Skeletal muscle satellite cell (primary cell): ENCODE measurements around the gene NRIP1. TPM values are rescaled to one million over a fixed set of nuclear protein-coding genes. Genes with fewer than 3 reads are reported as not detected.

Experiments
- H3K27me3 ChIP-seq: 2 replicates; pipeline ENCODE4 v1.7.0; 2013; ENCODE audit warnings: low read length; ENCODE audit not compliant: control insufficient read depth, insufficient read depth
- H3K36me3 ChIP-seq: 2 replicates; pipeline ENCODE4 v1.7.0; 2013; ENCODE audit warnings: mild to moderate bottlenecking, control low read depth, low read length; ENCODE audit not compliant: insufficient read depth
- H3K4me1 ChIP-seq: 2 replicates; pipeline ENCODE4 v1.7.0; 2013; ENCODE audit warnings: low read length; ENCODE audit not compliant: control insufficient read depth, insufficient read depth
- H3K4me2 ChIP-seq: 2 replicates; pipeline ENCODE4 v1.7.0; 2013; ENCODE audit warnings: mild to moderate bottlenecking, low read length
- H3K4me3 ChIP-seq: 2 replicates; pipeline ENCODE4 v1.7.0; 2013; ENCODE audit warnings: low read length
- H3K9ac ChIP-seq: 2 replicates; pipeline ENCODE4 v1.7.0; 2013; ENCODE audit warnings: mild to moderate bottlenecking, low read depth, low read length, moderate library complexity
- H3K9me3 ChIP-seq: replicated peaks from 2 replicates; pipeline ENCODE4 v1.7.0; 2013; ENCODE audit warnings: mild to moderate bottlenecking, control low read depth, low read length
- total RNA-seq: library from RNA; depleted of rRNA; stranded (reverse); fragments of >200 nt; gene quantifications from 2 replicates; pipeline ENCODE4 v1.2.3, GENCODE V29; 2012; rRNA removed

NRIP1 gene
- total RNA-seq = 36.0 and 49.2 TPM in 2 replicates

- H3K9ac ChIP-seq = peak within 1 kb of the TSS; percentile 87
- H3K36me3 ChIP-seq = no peaks in the 10 kb centered on the region
- peaks cover 30% of the 10 kb centered on the region for H3K4me1 ChIP-seq
- no peaks in the 10 kb centered on the region for H3K9me3 ChIP-seq
- H3K4me2 ChIP-seq = peak within 1 kb of the TSS; percentile 84
- no peaks in the 10 kb centered on the region for H3K27me3 ChIP-seq
- peak within 1 kb of the TSS; percentile 84 for H3K4me3 ChIP-seq
Measured at GRCh38 chr21:15064576-15065391, at the start of gene NRIP1. NRIP1 (minus strand) TSS chr21:15065000; CDS start chr21:14968192, 96,808 bp downstream.

DNA sequence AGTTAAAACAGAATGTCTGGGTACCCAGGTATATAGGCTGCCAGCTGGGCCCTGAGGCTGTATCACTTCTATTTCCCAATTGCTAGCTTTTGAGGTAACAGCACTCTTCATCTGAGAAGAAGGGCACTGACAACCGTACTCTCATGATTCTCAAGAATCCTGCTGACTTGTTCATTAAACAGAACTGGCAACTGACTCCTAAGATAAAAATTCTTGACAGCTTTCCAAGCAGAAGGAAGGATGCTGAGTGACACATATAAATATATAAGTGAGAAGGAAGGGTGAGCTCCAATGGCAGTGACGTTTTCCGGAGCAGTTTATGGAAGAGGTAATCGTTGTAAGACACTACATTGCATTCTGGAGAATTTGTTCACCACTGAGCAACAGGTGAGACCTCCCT lies 48.1 kb upstream of the NRIP1 start:
- no peaks in the 10 kb centered on the region for H3K36me3 ChIP-seq

DNA sequence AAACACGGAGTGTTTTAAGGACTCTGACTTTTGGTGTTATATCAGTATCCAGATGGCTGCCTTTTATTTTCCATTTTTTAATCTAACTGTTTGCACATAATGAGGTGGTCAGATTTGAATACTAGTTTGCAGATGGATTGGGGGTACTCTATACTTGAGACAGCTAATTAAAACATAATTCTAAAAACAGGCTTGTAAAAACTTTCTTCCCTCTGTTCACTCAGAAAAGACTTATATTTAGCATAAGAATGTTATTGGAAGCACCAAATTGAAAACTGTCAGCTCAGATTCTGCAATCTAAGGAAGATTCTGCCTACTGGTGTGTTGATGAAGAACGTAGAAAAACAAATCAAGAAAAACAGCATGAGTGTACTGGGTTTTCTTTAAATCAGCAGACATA lies 44.0 kb upstream of the NRIP1 start:
- no peak overlapping the region for H3K4me2 ChIP-seq
- no peaks in the 10 kb centered on the region for H3K27me3 ChIP-seq
- no peak overlapping the region for H3K9ac ChIP-seq
- H3K4me3 ChIP-seq = no peak overlapping the region
- no peaks in the 10 kb centered on the region for H3K9me3 ChIP-seq
- H3K4me1 ChIP-seq = no peaks in the 10 kb centered on the region
- H3K36me3 ChIP-seq = no peaks in the 10 kb centered on the region

More for the DNA sequence above, 48.1 kb upstream of the NRIP1 start:
- Histone ChIP-seq H3K9ac (no peak overlapping the region), H3K4me2 (no peak overlapping the region), H3K4me3 (no peak overlapping the region), H3K4me1 (no peaks in the 10 kb centered on the region), H3K9me3 (no peaks in the 10 kb centered on the region), H3K27me3 (no peaks in the 10 kb centered on the region)

DNA sequence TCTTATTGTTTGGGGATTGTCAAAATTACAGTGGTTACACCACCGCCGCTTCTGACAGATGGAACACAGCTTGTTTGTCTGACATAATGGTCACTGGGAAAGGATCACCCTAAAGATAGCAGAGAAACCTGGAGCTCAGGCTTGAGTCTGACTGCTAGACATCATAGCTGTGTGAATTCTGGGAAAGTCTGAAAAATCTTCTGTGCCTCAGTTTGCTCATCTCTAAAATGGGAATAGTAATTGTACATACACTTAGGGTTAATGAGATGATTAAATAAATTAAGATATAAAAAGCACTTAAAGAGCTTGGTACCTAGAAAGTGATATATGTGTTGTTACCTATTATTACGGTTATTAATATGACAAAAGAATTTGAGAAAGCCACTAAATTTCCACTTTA lies 39.7 kb upstream of the NRIP1 start:
- Histone ChIP-seq H3K9ac (no peak overlapping the region), H3K27me3 (no peaks in the 10 kb centered on the region), H3K36me3 (no peaks in the 10 kb centered on the region), H3K9me3 (no peaks in the 10 kb centered on the region), H3K4me1 (no peaks in the 10 kb centered on the region), H3K4me3 (no peak overlapping the region), H3K4me2 (no peak overlapping the region)

GRCh38 chr21:15098908-15099307 lies 34.1 kb upstream of the NRIP1 start:
- Histone ChIP-seq H3K4me3 (no peak overlapping the region), H3K27me3 (no peaks in the 10 kb centered on the region), H3K4me2 (no peak overlapping the region), H3K36me3 (no peaks in the 10 kb centered on the region), H3K4me1 (no peaks in the 10 kb centered on the region), H3K9me3 (no peaks in the 10 kb centered on the region), H3K9ac (no peak overlapping the region)

GRCh38 chr21:15098181-15098580 lies 33.4 kb upstream of the NRIP1 start:
- H3K27me3 ChIP-seq = no peaks in the 10 kb centered on the region
- no peak overlapping the region for H3K9ac ChIP-seq
- no peak overlapping the region for H3K4me2 ChIP-seq
- H3K4me1 ChIP-seq = no peaks in the 10 kb centered on the region
- H3K9me3 ChIP-seq = no peaks in the 10 kb centered on the region
- no peak overlapping the region for H3K4me3 ChIP-seq
- no peaks in the 10 kb centered on the region for H3K36me3 ChIP-seq

DNA sequence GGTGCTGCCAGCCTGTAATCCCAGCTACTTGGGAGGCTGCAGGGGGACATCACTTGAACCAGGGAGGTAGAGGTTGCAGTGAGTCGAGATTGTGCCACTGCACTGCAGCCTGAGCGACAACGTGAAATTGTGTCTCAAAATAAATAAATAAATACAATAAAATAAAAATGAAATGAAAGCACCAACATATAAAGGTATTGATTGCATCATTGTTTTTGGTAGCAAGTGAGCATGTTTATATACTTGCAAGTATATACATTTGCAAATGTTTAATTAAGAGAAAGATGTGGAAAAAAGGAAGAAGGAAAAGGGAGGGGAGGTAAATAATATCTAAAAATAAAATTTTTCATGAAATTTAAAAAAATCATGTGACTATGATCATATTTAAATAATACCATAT lies 32.8 kb upstream of the NRIP1 start:
- Histone ChIP-seq H3K9me3 (no peaks in the 10 kb centered on the region), H3K4me3 (no peak overlapping the region), H3K9ac (no peak overlapping the region), H3K27me3 (no peaks in the 10 kb centered on the region), H3K4me2 (no peak overlapping the region), H3K36me3 (no peaks in the 10 kb centered on the region), H3K4me1 (no peaks in the 10 kb centered on the region)

DNA sequence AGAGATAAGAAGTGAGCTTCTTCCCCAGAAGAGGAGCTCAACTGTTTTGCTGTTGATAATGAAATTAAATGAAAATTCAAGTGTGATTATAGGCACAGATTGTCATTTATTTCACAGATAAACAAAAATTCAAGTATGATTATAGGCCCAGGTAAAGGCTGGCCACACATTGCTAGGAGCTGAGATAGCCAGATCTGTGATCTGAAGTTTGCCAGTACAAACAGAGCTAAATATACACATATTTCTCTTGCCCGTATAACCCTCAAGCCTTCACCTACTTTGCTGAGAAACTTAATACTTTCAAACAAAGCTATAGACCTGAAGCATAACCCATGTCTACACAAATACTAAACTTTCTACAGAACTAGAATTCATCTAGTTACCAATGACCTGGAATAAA lies 31.3 kb upstream of the NRIP1 start:
- Histone ChIP-seq H3K9me3 (no peaks in the 10 kb centered on the region), H3K4me2 (no peak overlapping the region), H3K27me3 (no peaks in the 10 kb centered on the region), H3K36me3 (no peaks in the 10 kb centered on the region), H3K4me1 (no peaks in the 10 kb centered on the region), H3K4me3 (no peak overlapping the region), H3K9ac (no peak overlapping the region)

DNA sequence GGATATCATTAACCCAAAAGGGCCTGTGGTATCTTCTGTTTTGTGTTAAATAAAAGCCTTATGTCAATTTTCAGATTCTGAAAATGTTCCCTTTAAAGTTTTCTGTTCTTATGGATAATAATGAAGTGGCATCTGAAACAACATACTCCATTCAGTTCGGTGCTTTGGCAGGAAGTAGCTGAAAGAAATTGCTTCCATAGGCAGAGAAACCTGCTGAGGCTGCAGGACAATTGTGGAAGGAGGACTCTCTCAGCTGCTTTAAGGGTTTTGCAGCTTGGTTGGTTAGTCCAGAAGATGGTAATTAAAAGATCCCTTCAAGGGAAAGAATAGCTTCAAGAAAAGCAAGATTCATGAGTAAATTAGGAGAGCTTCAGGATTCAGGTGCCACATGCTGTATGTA lies 30.5 kb upstream of the NRIP1 start:
- no peak overlapping the region for H3K4me3 ChIP-seq
- no peaks in the 10 kb centered on the region for H3K36me3 ChIP-seq
- H3K9ac ChIP-seq = no peak overlapping the region
- no peak overlapping the region for H3K4me2 ChIP-seq
- H3K27me3 ChIP-seq = no peaks in the 10 kb centered on the region
- no peaks in the 10 kb centered on the region for H3K9me3 ChIP-seq
- H3K4me1 ChIP-seq = no peaks in the 10 kb centered on the region

DNA sequence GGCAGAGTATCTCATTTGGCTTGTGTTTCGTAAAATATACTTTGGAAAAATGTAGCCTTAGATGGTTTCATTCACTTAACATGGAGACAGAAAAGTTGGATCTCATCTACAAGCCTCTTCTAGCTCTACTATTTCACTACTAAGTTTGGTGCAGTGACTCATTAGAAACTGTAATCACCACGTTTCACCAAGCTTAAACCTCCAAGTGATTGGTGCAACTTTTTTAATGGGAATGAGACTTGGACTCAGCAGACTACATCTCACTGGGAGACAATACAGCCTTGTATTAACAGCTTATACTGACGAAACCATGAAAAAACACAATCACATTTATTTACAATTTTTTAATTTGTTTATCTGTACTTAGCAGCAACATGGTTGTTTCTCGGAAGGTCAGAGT lies 29.9 kb upstream of the NRIP1 start:
- Histone ChIP-seq H3K4me1 (no peaks in the 10 kb centered on the region), H3K9me3 (no peaks in the 10 kb centered on the region), H3K4me3 (no peak overlapping the region), H3K9ac (no peak overlapping the region), H3K36me3 (no peaks in the 10 kb centered on the region), H3K4me2 (no peak overlapping the region), H3K27me3 (no peaks in the 10 kb centered on the region)

GRCh38 chr21:15093216-15093615 lies 28.4 kb upstream of the NRIP1 start:
- H3K4me3 ChIP-seq = no peak overlapping the region
- no peaks in the 10 kb centered on the region for H3K27me3 ChIP-seq
- H3K9me3 ChIP-seq = no peaks in the 10 kb centered on the region
- H3K4me2 ChIP-seq = no peak overlapping the region
- no peaks in the 10 kb centered on the region for H3K36me3 ChIP-seq
- no peak overlapping the region for H3K9ac ChIP-seq
- no peaks in the 10 kb centered on the region for H3K4me1 ChIP-seq

DNA sequence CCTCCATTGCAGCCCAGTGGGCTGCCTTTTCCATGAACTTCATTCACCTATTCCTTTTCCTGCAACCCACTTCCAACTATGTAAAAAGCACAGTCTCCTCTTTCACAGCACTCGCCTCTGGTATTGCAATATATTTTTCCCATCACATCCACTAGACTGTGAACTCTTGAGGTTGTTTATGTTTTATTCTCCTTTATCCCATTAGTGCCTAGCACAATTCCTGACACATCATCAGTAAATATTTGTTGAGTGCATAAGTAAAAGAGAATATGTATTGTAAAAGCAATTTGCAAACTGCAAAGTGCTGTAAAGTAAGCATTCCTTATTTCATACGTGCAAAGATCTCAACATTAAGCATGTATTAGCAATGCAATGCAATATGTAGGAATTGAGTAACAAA lies 27.9 kb upstream of the NRIP1 start:
- Histone ChIP-seq H3K4me1 (no peaks in the 10 kb centered on the region), H3K9me3 (no peaks in the 10 kb centered on the region), H3K4me2 (no peak overlapping the region), H3K9ac (no peak overlapping the region), H3K27me3 (no peaks in the 10 kb centered on the region), H3K4me3 (no peak overlapping the region), H3K36me3 (no peaks in the 10 kb centered on the region)
